ENCODE results near the gene FCAR. TPM values are rescaled to one million over a fixed set of nuclear protein-coding genes. Genes with fewer than 3 reads are reported as not detected.
A peak's percentile ranks its signal among the peaks of the same experiment; 100 is the strongest.
"Not testable (repeated sequence)": the region's sequence is repeated elsewhere in the genome, so short reads cannot be mapped to it uniquely, and the experiment has no call there.

Gene FCAR
- total RNA-seq (1 to 10 TPM in 2 of 10 donors, under 1 TPM in 5, not detected in 3; 0.33 to 1.8 (median 0.68) TPM), polyA plus RNA-seq (under 1 TPM in 1 of 2 donors, not detected in 1; 0.19 TPM)
- long read RNA-seq, donor 1 = 0 reads
- long read RNA-seq, donor 2 = 0 reads
- long read RNA-seq, donor 3 = 0 reads

DNA sequence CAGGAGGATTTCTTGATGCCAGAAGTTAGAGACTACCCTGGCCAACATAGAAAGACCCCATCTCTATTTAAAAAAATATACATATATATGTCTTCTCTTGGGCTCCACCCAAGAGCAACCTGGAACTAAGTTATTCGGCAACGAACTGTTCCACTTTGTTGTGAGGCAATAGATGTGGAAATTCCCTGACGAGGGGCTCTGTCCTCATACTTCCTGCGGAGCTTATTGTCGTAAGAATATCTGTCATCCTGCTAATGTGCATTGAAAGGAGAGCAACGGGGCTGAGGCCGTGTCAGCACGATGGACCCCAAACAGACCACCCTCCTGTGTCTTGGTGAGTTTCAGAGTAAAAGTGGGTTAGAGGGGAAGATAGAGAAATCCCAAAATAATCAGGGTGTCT is at the start of gene FCAR:
FCAR (plus strand) TSS at position 246 of the 400 bp plus-strand sequence; CDS start at position 301, 55 bp downstream.
- TF ChIP-seq, protein P1, sequence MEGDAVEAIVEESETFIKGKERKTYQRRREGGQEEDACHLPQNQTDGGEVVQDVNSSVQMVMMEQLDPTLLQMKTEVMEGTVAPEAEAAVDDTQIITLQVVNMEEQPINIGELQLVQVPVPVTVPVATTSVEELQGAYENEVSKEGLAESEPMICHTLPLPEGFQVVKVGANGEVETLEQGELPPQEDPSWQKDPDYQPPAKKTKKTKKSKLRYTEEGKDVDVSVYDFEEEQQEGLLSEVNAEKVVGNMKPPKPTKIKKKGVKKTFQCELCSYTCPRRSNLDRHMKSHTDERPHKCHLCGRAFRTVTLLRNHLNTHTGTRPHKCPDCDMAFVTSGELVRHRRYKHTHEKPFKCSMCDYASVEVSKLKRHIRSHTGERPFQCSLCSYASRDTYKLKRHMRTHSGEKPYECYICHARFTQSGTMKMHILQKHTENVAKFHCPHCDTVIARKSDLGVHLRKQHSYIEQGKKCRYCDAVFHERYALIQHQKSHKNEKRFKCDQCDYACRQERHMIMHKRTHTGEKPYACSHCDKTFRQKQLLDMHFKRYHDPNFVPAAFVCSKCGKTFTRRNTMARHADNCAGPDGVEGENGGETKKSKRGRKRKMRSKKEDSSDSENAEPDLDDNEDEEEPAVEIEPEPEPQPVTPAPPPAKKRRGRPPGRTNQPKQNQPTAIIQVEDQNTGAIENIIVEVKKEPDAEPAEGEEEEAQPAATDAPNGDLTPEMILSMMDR (IDR thresholded peaks at IDR 0.05) = no peak
- H3K27me3 ChIP-seq = peaks cover 0 to 11% (median 2%) of the 10 kb centered on the region in 7 donors
- 68 to 73% methylated on average over 8 of the region's 8 CpGs for WGBS, 2 donors
- H3K27ac ChIP-seq = peak within 1 kb of the TSS in 2 of 10 donors; percentile 3 to 88
- peaks cover 0 to 38% (median 0%) of the 10 kb centered on the region in 9 donors for H3K4me1 ChIP-seq
- H3K36me3 ChIP-seq = no peaks in the 10 kb centered on the region
- intact Hi-C loops (cut with DNase I) = no loop called here
- DNase-seq = no peak
- H3K4me3 ChIP-seq = peak within 1 kb of the TSS in 1 of 10 donors; percentile 36
- ATAC-seq = no peak
- peaks cover 0 to 4% (median 0%) of the 10 kb centered on the region in 11 donors for H3K9me3 ChIP-seq

DNA sequence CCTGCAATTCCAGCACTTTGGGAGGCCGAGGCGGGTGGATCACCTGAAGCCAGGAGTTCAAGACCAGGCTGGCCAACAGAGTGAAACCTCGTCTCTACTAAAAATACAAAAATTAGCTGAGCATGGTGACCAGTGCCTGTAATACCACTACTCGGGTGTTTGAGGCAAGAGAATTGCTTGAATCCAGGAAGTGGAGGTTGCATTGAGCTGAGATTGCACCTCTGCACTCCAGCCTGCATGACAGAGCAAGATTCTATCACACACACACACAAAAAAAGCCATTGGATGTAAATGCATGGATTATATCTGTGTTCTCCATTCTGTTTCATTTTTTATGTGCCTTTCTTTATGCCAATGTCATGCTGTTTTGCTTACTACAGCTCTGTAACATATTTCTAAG is 49.6 kb upstream of the FCAR start:
- H3K4me3 ChIP-seq; H3K36me3 ChIP-seq; H3K9me3 ChIP-seq; DNase-seq; intact Hi-C loops (cut with DNase I); H3K27me3 ChIP-seq; ATAC-seq; H3K27ac ChIP-seq; H3K4me1 ChIP-seq: not testable (repeated sequence)
- WGBS, 2 donors = 46 to 62% methylated on average over 4 of the region's 4 CpGs

DNA sequence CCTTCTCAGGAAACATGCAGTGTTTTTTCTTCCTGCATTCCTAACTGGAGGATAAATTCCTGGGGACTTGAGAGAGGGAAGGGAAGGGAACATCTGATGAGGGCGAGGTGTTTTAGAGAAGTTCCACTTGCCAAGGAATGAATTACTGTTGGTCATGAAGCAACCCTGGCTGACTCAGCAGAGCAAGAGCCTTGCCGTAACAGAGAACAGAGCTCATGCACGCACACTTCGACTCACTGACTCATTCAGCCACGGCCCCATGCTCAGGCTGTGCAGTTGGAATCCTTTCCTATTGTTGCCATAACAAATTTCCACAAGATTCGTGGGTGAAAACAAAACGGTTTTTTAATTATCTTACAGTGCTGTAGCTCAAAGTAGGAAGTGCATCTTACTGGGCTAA is 48.7 kb upstream of the FCAR start:
- H3K4me1 ChIP-seq; ATAC-seq; H3K9me3 ChIP-seq; H3K27ac ChIP-seq; DNase-seq; H3K4me3 ChIP-seq; intact Hi-C loops (cut with DNase I); H3K27me3 ChIP-seq; H3K36me3 ChIP-seq: not testable (repeated sequence)
- WGBS, 2 donors = 61 to 67% methylated on average over 7 of the region's 7 CpGs

DNA sequence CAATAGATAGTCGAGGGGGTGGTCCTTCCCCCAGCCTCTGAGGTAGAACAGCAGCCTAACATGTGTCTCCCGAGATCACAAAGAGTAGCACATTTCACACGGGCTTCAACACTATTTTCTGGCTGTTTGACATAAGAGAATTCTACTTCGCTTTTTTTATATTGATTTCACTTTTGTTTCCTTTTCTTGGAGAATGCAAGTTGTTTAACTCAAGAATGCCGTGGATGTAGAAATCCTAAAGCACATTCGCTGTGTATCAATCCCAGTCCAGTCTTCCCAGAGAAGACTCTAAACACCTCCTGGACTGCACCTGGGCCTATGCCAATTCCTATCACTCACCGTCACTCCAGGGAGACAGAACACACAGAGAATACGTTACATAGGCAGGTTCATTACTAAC is 46.0 kb upstream of the FCAR start:
- H3K27ac ChIP-seq; intact Hi-C loops (cut with DNase I); H3K9me3 ChIP-seq; H3K4me3 ChIP-seq; H3K4me1 ChIP-seq; H3K27me3 ChIP-seq; DNase-seq; ATAC-seq; H3K36me3 ChIP-seq: not testable (repeated sequence)
- 69 to 70% methylated on average over 7 of the region's 8 CpGs for WGBS, 2 donors

DNA sequence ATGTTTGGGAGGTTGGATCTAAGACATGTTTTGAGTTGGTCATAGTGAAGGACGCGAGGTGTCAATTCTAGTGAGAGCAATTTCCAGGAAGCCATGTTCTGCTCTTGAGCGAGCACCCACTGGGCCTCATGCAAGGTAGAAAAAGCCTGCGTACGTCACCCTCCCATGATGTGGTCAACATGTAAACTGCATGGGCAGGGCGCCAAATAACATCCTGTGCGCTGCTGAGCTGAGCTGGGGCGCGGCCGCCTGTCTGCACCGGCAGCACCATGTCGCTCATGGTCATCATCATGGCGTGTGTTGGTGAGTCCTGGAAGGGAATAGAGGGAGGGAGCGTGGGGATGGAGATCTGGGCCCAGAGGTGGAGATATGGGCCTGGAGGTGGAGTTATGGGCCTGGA is 41.5 kb upstream of the FCAR start, which contains the start of gene KIR2DS4:
KIR2DS4 (plus strand) TSS at position 181 of the 400 bp plus-strand sequence.
- WGBS, 2 donors = 83 to 85% methylated on average over 14 of the region's 14 CpGs

DNA sequence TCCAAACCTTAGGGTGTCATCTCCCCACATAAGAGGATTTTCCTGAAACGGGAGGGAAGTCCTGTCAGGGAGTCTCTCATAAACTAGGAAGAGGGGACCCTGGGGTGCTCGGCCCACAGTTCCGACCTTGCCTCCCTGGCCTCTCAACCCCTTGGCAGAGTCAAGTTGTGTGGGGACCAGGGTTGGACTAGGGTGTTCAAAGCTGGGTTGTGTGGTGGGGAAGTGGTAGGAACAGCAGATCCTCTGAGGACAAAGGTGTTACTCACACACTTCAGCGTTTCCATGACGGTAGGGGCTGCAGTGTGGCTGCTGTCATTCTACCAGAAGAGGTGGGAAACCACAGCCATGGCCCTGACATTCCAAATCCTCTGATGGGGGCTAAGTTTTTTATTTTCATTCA is 38.9 kb upstream of the FCAR start:
- H3K4me3 ChIP-seq; DNase-seq; H3K9me3 ChIP-seq; H3K27ac ChIP-seq; H3K36me3 ChIP-seq; intact Hi-C loops (cut with DNase I); ATAC-seq; H3K4me1 ChIP-seq; H3K27me3 ChIP-seq: not testable (repeated sequence)
- 79 to 84% methylated on average over 5 of the region's 5 CpGs for WGBS, 2 donors

More for the DNA sequence above, 41.5 kb upstream of the FCAR start, which contains the start of gene KIR2DS4:
- intact Hi-C loops (cut with DNase I); H3K9me3 ChIP-seq; H3K4me3 ChIP-seq; H3K27ac ChIP-seq; H3K27me3 ChIP-seq; H3K4me1 ChIP-seq; DNase-seq; ATAC-seq; H3K36me3 ChIP-seq: not testable (repeated sequence)

DNA sequence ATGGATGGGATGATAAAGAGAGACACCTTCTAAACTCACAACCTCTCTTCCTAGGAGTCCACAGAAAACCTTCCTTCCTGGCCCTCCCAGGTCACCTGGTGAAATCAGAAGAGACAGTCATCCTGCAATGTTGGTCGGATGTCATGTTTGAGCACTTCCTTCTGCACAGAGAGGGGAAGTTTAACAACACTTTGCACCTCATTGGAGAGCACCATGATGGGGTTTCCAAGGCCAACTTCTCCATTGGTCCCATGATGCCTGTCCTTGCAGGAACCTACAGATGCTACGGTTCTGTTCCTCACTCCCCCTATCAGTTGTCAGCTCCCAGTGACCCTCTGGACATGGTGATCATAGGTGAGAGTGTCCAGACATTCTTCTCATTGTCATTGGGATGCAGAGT is 36.5 kb upstream of the FCAR start:
- H3K4me1 ChIP-seq; intact Hi-C loops (cut with DNase I); H3K4me3 ChIP-seq; DNase-seq; H3K9me3 ChIP-seq; ATAC-seq; H3K27ac ChIP-seq; H3K27me3 ChIP-seq; H3K36me3 ChIP-seq: not testable (repeated sequence)
- 60 to 65% methylated on average over 2 of the region's 2 CpGs for WGBS, 2 donors

DNA sequence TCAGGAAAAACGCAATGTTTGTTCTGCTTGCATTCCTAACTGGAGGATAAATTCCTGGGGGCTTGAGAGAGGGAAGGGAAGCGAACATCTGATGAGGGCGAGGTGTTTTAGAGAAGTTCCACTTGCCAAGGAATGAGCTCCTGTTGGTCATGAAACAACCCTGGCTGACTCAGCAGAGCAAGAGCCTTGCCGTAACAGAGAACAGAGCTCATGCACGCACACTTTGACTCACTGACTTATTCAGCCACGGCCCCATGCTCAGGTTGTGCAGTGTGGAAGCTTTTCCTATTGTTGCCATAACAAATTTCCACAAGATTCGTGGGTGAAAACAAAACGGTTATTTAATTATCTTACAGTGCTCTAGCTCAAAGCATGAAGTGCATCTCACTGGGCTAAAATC is 30.9 kb upstream of the FCAR start:
- not testable (repeated sequence) for H3K36me3 ChIP-seq, H3K27ac ChIP-seq, H3K4me3 ChIP-seq, H3K9me3 ChIP-seq, ATAC-seq, H3K4me1 ChIP-seq, H3K27me3 ChIP-seq, DNase-seq
- intact Hi-C loops (cut with DNase I) = loop anchor here in 1 of 10 donors (10.0 kb wide), 1 partner anchor 108 kb away; the partner anchor contains the start of gene KIR2DL3
- 62 to 64% methylated on average over 8 of the region's 8 CpGs for WGBS, 2 donors

DNA sequence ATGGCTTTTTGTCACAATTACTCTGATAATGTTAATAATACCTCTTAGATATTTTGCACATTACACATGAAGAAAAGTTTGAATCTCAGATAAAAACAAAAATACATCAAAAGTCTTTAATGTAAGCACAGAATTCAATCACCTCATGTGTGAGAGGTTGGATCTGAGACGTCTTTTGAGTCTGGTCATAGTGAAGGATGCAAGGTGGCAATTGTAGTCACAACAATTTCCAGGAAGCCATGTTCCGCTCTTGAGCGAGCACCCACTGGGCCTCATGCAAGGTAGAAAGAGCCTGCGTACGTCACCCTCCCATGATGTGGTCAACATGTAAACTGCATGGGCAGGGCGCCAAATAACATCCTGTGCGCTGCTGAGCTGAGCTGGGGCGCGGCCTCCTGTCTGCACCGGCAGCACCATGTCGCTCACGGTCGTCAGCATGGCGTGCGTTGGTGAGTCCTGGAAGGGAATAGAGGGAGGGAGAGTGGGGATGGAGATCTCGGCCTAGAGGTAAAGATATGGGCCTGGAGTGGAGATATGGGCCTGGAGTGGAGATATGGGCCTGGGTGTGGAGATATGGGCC is 23.9 kb upstream of the FCAR start, which contains the start of gene KIR3DL2:
KIR3DL2 (plus strand) TSS at position 383 of the 580 bp plus-strand sequence; CDS start at position 416, 33 bp downstream.
- not testable (repeated sequence) for H3K27me3 ChIP-seq

More for the DNA sequence above, 23.9 kb upstream of the FCAR start, which contains the start of gene KIR3DL2:
- ATAC-seq; H3K4me1 ChIP-seq; H3K9me3 ChIP-seq; H3K4me3 ChIP-seq; H3K27ac ChIP-seq; DNase-seq; intact Hi-C loops (cut with DNase I); H3K36me3 ChIP-seq: not testable (repeated sequence)
- WGBS, 2 donors = 81 to 84% methylated on average over 14 to 16 of the region's 16 CpGs
